Diencephalon (tissue), 1 donor: ENCODE measurements around the gene ART5. TPM values are rescaled to one million over a fixed set of nuclear protein-coding genes. Genes with fewer than 3 reads are reported as not detected.

Source experiments
- small RNA-seq: library from RNA; depleted of rRNA; stranded (forward); fragments of <200 nt; gene quantifications from one replicate; pipeline ENCODE3, GENCODE V24; 2014
- total RNA-seq: library from RNA; depleted of rRNA; stranded (reverse); fragments of >200 nt; gene quantifications from one replicate; pipeline ENCODE4 v1.2.3, GENCODE V29; 2014

ART5 gene, protein sequence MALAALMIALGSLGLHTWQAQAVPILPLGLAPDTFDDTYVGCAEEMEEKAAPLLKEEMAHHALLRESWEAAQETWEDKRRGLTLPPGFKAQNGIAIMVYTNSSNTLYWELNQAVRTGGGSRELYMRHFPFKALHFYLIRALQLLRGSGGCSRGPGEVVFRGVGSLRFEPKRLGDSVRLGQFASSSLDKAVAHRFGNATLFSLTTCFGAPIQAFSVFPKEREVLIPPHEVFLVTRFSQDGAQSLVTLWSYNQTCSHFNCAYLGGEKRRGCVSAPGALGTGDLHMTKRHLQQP
- total RNA-seq, result 1.4 TPM

DNA sequence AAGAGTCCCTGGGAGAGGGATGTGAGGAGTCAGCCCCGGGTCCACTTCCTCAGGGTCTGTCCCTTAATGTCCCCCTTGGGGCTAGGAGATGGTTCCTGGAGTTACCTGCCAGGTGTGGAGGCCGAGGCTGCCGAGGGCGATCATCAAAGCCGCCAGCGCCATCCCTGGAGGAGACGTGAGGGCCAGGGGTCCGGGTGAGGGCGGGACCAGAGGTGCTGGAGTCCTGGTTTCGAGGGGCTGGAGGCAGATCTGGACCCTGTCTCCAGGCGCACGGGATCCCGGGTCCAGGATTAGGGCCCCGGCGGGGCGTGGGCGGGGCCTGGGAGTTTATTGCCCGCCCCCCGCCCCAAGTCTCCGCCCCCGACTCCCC lies at the start of gene ART5:
Gene ART5 (minus strand): TSS at position 292 of the 370 bp plus-strand sequence. CDS start 130 bp downstream, at position 162.

DNA sequence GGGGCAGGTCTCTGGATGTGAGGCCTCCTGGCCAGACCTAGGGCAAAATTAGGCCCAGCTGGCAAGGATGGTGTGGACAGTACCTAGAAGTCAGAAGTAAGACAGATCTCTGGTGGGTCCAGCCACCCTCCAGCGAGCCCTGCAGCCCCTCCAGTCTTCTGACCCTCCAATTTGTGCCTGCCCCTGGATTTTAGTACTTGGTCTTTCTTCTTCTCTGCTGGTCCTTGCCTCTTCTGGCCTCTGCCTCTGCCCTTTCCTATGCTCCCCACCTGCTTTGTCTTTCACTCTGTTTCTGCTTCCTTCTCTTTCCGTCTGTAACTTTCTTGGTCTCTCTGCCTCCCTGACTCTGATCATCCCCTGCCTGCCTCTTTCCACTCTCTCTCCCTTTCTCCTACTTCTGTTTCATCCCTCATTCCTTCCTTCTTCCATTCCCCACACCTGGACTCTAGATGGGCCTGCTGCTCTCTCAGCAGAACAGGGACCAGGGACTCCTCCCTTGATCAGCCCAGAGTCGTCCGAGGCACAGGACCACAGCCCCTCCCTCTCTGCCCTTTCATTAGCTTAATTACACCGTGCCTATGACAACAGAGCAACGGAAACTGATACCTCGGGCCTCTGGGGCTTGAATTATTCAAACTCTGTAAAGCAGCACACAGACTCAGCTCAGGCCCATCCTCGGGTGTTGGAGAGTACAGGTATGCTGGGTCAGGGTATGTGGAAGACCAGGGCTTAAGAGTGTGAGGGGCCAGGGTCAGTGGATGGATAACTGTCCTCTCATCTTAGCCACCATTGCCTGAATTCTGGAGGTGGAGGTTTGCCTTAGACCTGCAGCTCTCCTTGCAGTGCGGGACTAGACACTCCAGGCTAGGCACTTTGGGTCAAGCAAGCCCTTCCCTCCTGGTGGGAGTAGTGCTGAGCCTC lies 29.8 kb upstream of the ART5 start, which contains the start of gene CHRNA10:
Gene CHRNA10 (minus strand): TSS at position 51 of the 921 bp plus-strand sequence. CDS start 72 bp downstream, outside the sequence.

DNA sequence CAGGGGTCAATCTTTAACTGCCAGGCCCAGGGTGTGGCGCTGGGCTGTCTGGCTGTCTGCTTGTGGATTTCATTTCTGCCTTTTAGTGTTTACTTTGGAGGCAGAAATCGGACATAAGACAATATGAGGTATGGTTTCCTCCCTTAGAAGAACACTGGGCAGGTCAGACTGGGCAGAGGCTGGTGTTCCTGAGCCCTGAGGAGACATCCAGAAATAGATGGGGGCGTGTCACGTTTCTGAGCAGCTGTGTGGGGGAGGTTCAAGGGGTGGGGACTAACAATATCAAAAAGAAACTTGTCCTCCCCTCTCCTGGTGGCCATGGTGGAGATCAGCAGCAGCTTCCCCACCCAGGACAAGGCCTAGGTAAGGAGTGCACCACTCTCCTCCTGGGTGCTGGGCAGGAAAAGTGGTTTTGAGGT lies 3.0 kb upstream of the ART5 start, which contains the start of gene ART1:
Gene ART1 (plus strand): TSS at position 312 of the 419 bp plus-strand sequence. CDS start 14,086 bp downstream, outside the sequence.

Small RNAs within 50 kb of the gene (small RNA-seq; reads per million reads assigned to genes)
- gene RF00019, result not detected

Other genes with a start within 250 kb of the ART5 start
- gene ART1, start 3.1 kb upstream of the ART5 start, total RNA-seq, result not detected
- gene CHRNA10, start 29.4 kb upstream of the ART5 start, total RNA-seq, result 0.92 TPM
- gene NUP98, start 155.6 kb upstream of the ART5 start, total RNA-seq, result 68.3 TPM
- 13.1 TPM for gene PGAP2, start 166.6 kb upstream of the ART5 start, total RNA-seq
- 2.5 TPM for gene RHOG, start 199.0 kb upstream of the ART5 start, total RNA-seq
- gene STIM1, start 213.7 kb upstream of the ART5 start, total RNA-seq, result 31.1 TPM